Stomach (tissue), 4 donors: ENCODE results near the gene SHC1.

Experiments used
- EP300 ChIP-seq: sonication (generic); formaldehyde crosslinking; IDR thresholded peaks from one replicate; pipeline ENCODE4 v1.6.1; 2017; ENCODE audit warnings: antibody characterized with exemption
- POLR2A ChIP-seq, 4 donors: fragments of 450-650 bp; IDR thresholded peaks; one replicate each; pipeline ENCODE4 v1.6.1; 2016; ENCODE audit warnings: antibody characterized with exemption in 4 of 4, control low read depth in 2 of 4, mild to moderate bottlenecking in 1 of 4, moderate library complexity in 1 of 4
- POLR2AphosphoS5 ChIP-seq, 3 donors: sonication (generic); formaldehyde crosslinking; IDR thresholded peaks; one replicate each; pipeline ENCODE4 v1.6.1; 2016; ENCODE audit warnings: antibody characterized with exemption in 3 of 3
- TF ChIP-seq, protein P1 (sequence below), 7 experiments: fragments of 450-650 bp in 4 of 7; fragments of 200-600 bp in 3 of 7; sonication (generic) in 3 of 7; IDR thresholded peaks; one replicate each; pipeline ENCODE4 v1.5.1; 2016 to 2019; ENCODE audit warnings: antibody characterized with exemption in 7 of 7, control low read depth in 2 of 7, mild to moderate bottlenecking in 1 of 7

DNA sequence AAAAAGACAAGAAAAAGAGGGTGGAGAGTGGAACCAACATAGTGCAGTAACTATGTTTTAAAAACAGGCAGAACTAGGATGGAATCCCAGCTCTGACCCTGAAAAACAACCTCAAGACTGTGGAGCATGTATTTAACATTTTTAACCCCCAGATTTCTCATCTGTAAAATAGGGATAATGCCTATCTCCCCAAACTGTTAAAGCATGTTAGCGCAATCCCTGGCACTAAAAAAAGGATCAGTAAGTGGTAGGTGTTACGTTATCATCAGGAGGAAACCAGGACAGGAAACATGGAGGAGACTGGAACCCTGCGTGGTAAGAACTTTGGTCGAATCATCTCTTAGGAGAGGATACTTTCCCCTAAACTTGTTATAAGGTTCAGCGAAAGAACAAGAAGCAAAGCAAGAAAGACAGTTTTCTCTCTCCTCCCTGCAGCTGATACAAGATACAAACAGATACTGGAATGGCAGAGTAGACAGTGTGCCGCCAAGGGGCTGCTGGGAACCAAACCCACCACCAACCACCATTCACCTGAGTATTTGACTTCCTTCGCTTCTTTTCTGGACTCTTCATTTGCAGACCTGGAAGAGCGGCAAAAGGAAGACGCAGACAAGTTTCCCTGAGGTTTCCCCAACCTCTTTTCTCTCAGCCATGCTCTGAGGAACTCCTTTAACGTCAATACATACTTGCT is 10.0 kb downstream of the SHC1 start:
- no peak for TF ChIP-seq EP300
- TF ChIP-seq, protein P1, sequence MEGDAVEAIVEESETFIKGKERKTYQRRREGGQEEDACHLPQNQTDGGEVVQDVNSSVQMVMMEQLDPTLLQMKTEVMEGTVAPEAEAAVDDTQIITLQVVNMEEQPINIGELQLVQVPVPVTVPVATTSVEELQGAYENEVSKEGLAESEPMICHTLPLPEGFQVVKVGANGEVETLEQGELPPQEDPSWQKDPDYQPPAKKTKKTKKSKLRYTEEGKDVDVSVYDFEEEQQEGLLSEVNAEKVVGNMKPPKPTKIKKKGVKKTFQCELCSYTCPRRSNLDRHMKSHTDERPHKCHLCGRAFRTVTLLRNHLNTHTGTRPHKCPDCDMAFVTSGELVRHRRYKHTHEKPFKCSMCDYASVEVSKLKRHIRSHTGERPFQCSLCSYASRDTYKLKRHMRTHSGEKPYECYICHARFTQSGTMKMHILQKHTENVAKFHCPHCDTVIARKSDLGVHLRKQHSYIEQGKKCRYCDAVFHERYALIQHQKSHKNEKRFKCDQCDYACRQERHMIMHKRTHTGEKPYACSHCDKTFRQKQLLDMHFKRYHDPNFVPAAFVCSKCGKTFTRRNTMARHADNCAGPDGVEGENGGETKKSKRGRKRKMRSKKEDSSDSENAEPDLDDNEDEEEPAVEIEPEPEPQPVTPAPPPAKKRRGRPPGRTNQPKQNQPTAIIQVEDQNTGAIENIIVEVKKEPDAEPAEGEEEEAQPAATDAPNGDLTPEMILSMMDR (IDR thresholded peaks at IDR 0.05), result no peak
- TF ChIP-seq POLR2A (IDR thresholded peaks at IDR 0.05), result no peak
- TF ChIP-seq POLR2AphosphoS5 (IDR thresholded peaks at IDR 0.05), result no peak
